CD4-positive, alpha-beta T cell treated with Interferon alpha-2 for 1 hour (primary cell): ENCODE data around the gene OGFR.

Source experiments
- DNase-seq, 2 donors: peaks; one replicate each; pipeline ENCODE4 v3.0.0-alpha.2; 2020 to 2022

The OGFR gene

DNA sequence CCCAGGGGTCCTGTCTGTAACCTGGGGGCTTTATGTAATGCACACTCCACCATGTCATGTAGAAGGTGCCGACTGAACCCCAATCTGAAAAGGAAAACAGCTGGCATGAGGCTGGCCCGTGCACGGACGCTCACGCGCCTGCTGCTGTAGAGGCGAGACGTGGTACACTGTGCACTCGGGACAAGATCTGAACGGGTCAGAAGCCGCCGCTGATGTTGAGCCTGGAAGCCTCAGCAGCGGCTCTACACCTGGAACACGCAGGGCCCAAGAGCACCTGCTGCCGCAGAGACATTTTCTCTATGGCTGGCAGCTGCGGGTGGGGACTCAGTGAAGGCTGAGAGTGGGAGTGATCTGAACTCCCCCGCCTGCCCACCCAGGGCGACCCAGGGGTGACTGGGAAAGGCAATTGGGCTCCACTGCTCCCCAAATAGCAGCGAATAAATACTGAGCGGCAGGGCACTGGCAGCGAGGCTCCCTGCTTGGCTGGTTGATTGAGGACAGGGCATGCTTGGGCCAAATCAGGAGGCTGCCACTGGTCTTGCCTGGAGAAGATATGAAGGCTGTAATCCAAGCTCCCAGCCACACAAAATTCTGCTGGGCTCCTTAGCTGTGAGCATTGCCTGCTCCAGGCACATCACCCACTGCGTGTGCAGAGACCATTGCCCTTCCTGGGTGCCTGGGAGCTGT lies 2.5 kb upstream of the OGFR start:
- DNase-seq, result no peak

DNA sequence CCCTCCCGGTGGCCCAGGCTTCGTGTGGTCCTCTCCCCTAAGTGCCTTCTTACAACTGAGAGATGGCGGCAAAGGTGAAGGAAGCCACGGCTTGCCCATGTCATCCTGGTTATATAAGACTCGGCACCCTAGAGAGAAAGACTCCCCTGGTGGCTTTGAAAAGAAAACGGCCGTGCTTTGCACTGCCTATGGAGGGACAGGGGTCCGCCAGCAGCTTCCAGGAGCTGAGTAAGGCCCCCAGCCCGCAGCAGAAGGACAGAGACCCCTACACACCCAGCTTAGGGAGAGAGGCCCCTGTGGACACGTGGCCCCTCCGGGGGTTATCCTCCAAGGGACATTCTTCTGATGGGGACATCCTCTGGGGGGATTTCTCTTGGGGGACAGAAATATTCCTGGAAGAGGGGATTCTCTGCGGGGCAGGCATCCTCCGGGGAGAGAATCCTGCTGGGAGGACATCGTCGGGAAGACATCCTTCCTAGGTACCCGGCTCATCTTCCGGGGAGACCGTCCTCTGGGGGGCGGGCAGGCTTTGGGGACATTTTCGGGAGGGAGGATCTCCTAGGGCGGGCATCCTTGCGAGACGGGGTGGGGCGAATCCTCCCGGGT lies 511 bp upstream of the OGFR start:
- peak; percentile 36 to 38 for DNase-seq

DNA sequence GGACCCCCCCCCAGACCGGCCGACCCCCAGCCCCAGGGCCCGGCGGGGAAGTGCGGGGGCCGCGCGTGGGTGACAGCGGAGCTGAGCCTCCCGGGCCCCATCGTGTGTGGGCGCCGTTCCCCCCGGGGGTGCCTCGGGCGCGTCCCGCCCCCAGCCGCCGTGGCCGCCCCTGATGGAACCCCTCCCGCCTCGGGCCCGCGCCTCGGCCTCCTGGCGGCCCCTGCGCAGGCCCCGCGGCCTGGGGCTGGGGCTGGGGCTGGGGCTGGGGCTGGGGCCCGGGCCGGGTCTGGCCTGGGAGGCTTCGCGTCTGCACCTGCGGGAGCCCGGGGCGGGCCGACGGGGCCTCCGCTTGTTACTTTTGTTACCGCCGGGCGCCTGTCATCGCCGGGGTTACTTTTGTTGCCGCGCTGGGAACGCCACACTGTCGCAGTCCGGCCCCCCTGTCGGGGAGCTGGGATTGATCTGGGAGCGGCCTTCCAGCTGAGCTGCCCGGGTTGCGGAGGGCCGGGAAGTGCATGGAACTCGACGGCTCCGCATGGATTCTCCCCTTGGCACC lies 598 bp downstream of the OGFR start:
- peak in 1 of 2 donors; percentile 34 for DNase-seq

DNA sequence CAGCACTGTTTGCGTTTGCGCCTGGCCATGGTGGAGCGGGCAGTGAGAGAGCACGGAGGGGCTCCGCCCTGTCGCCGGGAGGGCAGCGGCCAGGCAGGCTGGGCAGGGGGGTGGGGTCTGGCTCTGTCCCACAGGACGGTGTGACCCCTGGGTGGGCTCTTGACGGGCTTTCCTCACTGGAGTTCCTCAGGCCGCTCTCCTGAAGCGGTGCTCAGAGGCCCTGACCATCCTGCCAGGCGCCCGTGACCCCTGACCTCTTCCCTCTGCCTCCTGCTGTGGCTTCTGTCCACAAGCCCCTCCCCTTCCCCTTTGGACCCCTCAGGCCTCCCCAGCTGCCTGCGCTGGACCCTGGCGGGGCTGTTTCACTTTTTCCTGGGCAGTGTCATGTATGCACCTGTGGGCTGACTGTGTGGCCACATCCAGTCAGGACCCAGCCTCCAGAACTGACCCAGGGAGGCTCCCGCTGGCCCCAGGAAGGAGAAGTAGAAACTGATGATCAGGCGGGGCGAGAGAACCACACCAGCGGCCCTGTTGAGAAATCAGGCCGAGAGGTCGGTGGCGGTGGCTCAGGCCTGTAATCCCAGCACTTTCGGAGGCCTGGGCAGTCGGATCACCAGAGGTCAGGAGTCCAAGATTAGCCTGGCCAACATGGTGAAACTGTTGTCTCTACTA lies 1.2 kb downstream of the OGFR start:
- peak in 1 of 2 donors; percentile 34 for DNase-seq

DNA sequence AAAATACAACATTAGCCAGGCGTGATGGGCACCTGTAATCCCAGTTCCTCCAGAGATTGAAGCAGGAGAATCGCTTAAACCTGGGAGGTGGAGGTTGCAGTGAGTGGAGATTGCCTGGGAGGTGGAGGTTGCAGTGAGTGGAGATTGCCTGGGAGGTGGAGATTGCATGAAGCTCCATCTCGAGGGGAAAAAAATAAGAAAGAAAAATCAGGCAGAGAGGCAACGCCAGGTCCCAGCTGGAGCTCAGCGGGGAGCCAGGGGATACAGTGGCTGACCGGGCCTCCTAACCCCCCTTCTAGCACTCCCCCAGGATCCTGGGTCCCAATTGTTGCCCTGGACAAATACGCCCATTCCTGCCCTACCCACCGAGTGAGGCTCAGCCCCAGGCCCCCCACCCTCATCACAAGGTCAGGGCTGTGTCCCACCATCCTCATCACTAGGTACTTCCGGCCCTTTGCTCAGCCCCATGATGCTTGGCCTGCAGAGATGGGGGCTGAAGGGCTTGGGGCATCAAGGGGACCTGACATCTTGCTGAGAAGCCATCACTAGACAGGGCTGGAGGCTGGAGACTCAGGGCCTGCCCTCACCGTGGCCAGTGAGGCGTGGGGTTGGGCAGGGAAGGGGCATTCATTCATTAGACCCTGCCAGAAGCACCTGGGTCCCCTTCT lies 1.9 kb downstream of the OGFR start:
- DNase-seq, result no peak

DNA sequence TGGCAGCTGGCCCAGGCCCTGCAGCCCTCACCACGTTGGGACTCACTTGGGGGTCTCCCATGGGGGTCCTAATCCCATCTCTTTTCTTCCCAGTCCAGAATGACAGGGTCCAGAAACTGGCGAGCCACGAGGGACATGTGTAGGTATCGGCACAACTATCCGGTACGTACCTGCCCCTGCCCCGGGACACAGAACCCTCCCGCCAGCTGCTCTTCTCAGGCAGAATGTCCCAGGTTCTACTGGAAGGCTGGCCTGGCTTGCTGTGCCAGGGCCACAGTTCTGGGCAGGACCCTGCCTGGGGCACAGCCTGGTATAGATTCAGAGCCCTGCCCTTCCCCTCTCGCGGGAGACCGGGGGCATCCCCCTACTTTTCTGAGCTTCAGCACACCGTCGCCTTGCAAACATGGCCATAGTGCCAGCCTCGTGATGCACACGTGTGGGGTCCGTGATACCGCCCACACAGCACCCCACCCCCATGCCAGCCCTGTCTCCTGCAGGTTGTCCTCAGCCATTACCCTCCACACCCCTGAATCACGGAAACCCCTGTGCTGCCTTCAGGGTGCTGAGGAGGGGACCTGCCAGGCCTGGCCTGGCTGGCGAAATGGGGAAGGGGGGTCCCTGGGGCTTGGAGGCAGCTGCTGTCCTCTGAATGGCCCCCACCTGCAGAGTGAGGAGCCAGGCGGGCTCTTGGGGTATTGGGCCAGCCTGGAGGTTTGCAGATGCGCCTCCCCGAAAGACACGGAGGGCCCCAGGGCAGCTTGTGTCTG lies 3.0 kb downstream of the OGFR start:
- no peak for DNase-seq

DNA sequence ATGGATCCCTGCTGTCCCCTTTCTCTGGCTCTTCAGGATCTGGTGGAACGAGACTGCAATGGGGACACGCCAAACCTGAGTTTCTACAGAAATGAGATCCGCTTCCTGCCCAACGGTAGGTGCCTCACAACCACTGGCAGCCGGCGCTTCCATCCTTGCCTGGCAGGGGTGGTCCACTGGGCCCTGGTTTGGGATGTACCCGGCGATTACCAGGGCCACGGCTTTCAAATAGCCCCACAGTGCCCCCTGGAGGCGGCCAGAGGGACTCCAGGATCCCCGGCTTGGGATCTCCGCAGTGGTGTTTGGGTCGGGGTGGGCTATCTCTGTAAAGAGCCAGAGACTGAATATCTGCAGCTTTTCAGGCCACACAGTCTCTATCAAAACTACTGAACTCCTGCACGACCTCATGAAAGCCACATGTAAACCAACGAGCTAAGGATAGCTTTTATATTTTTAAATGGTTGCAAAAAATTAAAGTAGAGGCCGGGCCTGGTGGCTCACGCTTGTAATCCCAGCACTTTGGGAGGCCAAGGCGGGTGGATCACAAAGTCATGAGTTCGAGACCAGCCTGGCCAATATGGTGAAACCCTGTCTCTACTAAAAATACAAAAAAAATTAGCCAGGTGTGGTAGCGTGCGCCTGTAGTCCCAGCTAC lies 3.7 kb downstream of the OGFR start:
- peak; percentile 72 to 80 for DNase-seq

DNA sequence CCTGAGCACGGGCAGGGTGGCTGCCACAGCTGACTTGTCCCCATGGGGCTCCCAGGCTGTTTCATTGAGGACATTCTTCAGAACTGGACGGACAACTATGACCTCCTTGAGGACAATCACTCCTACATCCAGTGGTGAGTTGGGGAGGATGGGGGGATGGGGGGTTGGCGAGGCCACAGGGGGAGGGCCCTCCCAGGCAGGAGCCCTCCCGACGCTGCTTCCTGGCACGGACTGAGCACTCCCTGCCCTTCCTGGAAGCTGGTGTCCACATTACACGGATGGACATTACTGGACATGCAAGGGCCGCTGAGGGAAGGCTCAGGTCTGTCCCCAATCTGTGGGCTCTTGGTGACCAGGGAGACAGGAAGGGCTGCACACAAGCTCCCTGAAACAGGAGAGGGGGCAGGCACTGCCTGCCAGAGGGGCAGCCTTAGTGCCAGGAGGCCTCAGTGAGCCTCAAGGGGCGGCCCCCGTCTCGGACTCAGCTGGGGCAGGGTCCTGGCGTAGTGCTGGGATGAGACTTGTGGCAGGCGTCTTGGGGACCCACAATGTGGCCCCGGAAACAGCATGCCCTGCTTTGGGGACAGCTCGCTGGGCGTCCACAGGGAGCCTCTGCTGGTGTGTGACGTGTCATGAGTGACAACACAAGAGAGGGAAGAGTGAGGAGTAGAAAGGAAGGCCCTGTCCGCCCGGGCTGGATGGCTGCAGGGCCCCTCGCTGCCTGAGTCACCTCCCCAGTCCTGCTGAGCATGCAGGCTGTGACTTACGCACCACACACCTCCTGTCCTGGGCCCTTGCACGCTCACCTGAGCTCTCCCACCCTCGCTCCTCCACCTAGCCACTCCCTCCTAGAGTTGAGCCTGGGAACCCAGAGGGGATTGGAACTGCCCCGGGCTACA lies 5.1 kb downstream of the OGFR start:
- DNase-seq, result no peak

DNA sequence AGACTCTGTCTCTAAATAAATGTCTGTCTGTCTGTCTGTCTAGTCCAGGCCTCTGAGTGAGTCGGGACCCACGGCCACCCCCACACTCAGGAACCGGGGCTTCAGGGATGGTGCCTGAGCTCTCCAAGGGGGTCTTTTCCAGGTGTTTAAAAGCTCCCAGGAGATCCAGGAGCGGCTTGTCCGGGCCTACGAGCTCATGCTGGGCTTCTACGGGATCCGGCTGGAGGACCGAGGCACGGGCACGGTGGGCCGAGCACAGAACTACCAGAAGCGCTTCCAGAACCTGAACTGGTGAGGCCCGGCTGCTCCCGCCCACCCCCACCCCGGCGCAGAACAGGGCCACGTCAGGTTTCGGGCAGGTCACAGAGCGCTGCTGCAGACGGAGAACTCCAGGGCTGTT lies 6.7 kb downstream of the OGFR start:
- DNase-seq, result no peak

DNA sequence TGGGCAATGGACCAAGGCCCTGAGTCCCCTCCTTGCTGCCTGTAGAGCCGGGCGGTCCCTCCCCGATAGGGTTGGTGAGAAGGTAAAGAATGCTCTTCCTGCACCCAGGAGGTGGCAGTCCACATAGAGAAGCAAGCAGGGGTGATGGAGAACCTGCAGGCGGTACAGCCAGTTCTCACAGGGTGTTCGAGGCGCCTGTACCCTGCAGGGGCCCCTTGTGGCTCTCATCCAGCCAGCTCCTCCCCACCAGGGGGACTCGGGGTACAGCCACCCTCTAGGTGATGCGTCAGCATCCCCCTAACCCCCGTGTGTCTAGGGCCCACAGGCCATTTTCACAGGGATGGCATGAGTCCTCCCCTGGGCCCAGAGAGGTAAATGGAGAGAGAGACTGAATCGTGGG lies 7.1 kb downstream of the OGFR start:
- no peak for DNase-seq

DNA sequence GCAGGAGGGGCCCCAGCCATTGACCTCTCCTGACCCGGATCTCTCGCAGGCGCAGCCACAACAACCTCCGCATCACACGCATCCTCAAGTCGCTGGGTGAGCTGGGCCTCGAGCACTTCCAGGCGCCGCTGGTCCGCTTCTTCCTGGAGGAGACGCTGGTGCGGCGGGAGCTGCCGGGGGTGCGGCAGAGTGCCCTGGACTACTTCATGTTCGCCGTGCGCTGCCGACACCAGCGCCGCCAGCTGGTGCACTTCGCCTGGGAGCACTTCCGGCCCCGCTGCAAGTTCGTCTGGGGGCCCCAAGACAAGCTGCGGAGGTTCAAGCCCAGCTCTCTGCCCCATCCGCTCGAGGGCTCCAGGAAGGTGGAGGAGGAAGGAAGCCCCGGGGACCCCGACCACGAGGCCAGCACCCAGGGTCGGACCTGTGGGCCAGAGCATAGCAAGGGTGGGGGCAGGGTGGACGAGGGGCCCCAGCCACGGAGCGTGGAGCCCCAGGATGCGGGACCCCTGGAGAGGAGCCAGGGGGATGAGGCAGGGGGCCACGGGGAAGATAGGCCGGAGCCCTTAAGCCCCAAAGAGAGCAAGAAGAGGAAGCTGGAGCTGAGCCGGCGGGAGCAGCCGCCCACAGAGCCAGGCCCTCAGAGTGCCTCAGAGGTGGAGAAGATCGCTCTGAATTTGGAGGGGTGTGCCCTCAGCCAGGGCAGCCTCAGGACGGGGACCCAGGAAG lies 7.7 kb downstream of the OGFR start:
- no peak for DNase-seq

DNA sequence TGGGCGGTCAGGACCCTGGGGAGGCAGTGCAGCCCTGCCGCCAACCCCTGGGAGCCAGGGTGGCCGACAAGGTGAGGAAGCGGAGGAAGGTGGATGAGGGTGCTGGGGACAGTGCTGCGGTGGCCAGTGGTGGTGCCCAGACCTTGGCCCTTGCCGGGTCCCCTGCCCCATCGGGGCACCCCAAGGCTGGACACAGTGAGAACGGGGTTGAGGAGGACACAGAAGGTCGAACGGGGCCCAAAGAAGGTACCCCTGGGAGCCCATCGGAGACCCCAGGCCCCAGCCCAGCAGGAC lies 8.2 kb downstream of the OGFR start:
- no peak for DNase-seq

DNA sequence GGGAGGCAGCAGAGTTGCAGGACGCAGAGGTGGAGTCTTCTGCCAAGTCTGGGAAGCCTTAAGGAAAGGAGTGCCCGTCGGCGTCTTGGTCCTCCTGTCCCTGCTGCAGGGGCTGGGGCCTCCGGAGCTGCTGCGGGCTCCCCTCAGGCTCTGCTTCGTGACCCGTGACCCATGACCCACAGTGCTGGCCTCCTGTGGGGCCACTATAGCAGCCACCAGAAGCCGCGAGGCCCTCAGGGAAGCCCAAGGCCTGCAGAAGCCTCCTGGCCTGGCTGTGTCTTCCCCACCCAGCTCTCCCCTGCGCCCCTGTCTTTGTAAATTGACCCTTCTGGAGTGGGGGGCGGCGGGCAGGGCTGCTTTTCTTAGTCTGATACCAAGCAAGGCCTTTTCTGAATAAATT lies 9.0 kb downstream of the OGFR start:
- DNase-seq, result no peak

DNA sequence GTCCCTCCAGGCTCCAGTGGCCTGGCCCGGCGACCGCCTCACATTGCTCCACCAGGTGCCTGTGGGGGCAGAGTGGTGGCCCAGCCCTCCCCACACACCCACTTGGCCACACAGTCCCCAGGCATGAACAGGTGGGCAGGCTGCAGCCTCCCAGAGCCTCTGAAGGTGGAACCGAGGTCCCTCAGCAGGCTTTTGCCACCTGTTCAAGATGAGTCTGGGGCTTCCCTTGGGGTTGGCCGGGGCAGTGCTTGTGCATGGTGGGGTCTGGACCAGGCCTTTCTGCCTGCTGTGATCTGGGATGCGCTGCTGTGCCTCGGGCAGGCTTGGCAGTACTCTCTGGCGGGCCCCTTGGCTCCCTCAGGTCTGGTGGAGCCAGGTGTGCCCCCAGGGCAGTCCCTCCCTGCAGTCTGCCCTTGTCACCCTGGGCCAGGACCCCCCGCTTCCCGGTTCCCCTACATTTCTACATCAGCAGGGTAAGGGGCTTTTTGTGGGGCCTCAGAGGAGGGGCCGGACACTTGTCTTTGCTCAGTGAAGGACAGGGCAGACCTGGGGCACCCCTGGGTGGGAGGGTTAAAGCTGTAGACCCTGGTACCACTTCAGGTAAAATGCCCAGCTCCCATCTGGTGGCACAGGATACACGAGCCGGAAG lies 9.5 kb downstream of the OGFR start:
- no peak for DNase-seq

DNA sequence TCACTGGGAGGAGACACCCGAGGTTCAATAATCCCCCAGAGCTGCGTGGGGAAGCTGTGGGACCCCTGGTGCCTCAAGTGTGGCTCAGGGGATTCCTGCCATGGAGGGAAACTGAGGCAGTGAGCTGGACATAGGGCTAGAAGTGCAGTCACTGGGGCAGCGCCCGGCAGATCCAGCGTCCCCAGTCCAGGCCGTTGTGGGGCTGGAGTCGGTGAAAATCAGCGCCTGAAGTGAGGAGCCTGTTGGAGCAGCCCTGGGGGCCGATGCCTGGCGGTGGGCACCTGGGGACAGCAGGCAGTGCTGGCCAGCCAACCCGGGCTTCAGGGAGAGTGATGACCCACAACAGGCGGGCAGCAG lies 10.1 kb downstream of the OGFR start:
- DNase-seq, result no peak

DNA sequence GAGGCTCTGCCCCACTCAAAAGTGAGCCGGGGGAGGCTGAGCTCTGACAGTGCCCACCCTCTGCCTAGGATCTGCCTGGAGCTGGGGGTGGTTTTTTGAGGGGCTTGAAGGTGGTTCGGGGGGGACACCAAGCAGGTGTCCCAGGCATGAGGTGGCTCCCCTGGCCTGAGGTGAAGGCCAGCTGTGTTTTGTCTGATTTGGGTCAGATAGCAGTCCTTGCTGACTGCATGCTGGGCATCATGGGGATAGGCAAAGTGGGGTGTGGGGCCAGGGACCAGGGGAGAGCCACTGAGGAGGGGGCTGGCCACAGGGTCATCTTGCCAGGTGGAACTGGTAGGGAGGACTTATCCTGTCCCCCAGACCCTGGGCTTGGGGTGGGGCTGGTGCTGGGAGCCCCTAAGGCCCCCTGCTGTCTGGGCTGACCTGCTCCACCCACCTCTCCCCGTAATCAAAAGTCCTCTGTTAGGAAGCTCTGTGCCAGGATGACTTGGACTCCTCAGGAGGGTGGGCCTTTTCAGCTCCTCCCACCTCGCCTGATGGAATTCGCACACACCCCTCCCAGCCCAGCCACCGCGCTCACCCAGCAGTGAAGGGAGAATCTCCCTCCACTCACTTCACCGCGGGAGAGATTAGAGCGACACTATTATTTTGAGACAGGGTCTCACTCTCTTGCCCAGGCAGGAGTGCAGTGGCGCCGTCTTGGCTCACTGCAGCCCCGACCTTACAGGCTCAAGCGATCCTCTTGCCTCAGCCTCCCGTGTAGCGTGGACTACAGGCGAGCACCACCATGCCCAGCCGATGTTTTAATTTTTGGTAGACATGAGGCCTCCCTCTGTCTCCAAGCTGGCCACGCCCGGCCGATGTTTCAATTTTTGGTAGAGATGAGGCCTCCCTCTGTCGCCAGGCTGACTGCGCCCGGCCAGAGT lies 10.7 kb downstream of the OGFR start:
- no peak for DNase-seq

DNA sequence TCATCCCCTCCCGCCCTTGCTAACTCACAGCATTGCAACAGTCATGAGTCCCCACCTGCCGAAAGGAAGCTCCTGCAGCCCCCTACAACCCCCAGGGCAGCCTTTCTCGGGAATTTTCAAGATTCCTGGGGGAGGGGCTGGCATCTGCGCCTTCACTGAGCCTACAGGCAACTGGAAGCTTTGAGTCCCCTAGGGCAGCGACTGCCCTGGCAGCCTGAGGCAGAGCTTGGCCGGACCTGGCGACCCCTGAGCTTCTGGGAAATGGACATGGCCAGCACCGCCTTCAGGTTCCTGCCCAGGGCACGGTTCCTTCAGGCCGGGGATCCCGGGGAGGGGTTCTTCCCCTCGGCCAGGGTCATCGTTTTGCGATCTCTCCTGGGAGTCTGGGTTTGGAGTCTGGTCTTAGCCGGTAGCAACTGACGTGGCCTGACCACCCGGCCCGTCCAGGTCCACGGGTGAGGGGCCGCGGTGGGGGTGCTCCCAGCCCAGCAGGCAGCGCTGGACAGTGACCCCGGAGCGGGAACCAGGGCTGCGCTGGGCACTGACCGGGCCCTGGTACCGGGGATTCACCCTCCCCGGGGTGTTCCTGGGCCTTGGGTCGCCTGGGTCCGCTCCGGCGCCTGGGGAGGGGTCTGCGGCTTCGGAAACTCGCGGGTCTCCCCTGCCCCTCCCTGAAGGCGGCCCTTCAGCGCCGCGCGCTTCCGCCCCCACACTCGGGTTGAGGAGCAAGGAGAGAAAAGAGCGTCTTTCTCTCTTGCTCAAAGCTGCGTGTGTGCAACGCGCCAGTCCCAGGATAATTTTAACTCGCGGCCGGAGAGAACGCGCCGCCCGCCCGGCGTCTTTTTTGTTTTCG lies 11.6 kb downstream of the OGFR start:
- no peak for DNase-seq
